GM19438 (cell line): ENCODE measurements around the gene NUTM2D.
A peak's percentile ranks its signal among the peaks of the same experiment; 100 is the strongest.
"Not testable (repeated sequence)": the region's sequence is repeated elsewhere in the genome, so short reads cannot be mapped to it uniquely, and the experiment has no call there.

Source experiments
- ATAC-seq: cut with Tn5 transposase; IDR thresholded peaks from one replicate; pipeline ENCODE4 v1.9.1; 2021; ENCODE audit warnings: low read depth; ENCODE audit not compliant: unreplicated experiment

NUTM2D gene

GRCh38 chr10:87357444-87357843 lies at the start of gene NUTM2D:
Gene NUTM2D, plus strand, starts transcription at chr10:87357744. Its CDS starts 522 bp downstream, at chr10:87358266.
- ATAC-seq = not testable (repeated sequence)

- ATAC-seq = not testable (repeated sequence)
Measured at GRCh38 chr10:87308702-87309101, 48.8 kb upstream of the NUTM2D start.

- ATAC-seq = not testable (repeated sequence)
Measured at GRCh38 chr10:87309657-87310056, 47.9 kb upstream of the NUTM2D start.

- ATAC-seq = not testable (repeated sequence)
Measured at GRCh38 chr10:87311521-87311920, 46.0 kb upstream of the NUTM2D start.

GRCh38 chr10:87313649-87314359 lies 43.7 kb upstream of the NUTM2D start:
- not testable (repeated sequence) for ATAC-seq

GRCh38 chr10:87314360-87314973 lies 43.1 kb upstream of the NUTM2D start:
- ATAC-seq = not testable (repeated sequence)

GRCh38 chr10:87321505-87321904 lies 36.0 kb upstream of the NUTM2D start:
- ATAC-seq = not testable (repeated sequence)

GRCh38 chr10:87324559-87324958 lies 33.0 kb upstream of the NUTM2D start:
- not testable (repeated sequence) for ATAC-seq

- ATAC-seq = not testable (repeated sequence)
Measured at GRCh38 chr10:87327958-87328357, 29.6 kb upstream of the NUTM2D start.

- ATAC-seq = not testable (repeated sequence)
Measured at GRCh38 chr10:87329131-87329530, 28.4 kb upstream of the NUTM2D start.

GRCh38 chr10:87332687-87333086 lies 24.9 kb upstream of the NUTM2D start:
- ATAC-seq = not testable (repeated sequence)

GRCh38 chr10:87340411-87340810 lies 17.1 kb upstream of the NUTM2D start:
- not testable (repeated sequence) for ATAC-seq

GRCh38 chr10:87341546-87342142 lies 15.9 kb upstream of the NUTM2D start:
- ATAC-seq = peak; percentile 11

- peak; percentile 82 for ATAC-seq
Measured at GRCh38 chr10:87342249-87342710, 15.3 kb upstream of the NUTM2D start.

- ATAC-seq = peak; percentile 76
Measured at GRCh38 chr10:87342711-87343258, 14.8 kb upstream of the NUTM2D start.

- ATAC-seq = not testable (repeated sequence)
Measured at GRCh38 chr10:87345743-87346142, 11.8 kb upstream of the NUTM2D start.

- not testable (repeated sequence) for ATAC-seq
Measured at GRCh38 chr10:87350161-87350560, 7.4 kb upstream of the NUTM2D start.

- not testable (repeated sequence) for ATAC-seq
Measured at GRCh38 chr10:87352825-87353224, 4.7 kb upstream of the NUTM2D start.

GRCh38 chr10:87355110-87355509 lies 2.4 kb upstream of the NUTM2D start:
- not testable (repeated sequence) for ATAC-seq

- not testable (repeated sequence) for ATAC-seq
Measured at GRCh38 chr10:87358159-87358558, 615 bp downstream of the NUTM2D start.

GRCh38 chr10:87369514-87370112 lies 12.1 kb downstream of the NUTM2D start:
- not testable (repeated sequence) for ATAC-seq
